ENCODE data around the gene CDKAL1.
A peak's percentile ranks its signal among the peaks of the same experiment; 100 is the strongest.
"Not testable (repeated sequence)": the region's sequence is repeated elsewhere in the genome, so short reads cannot be mapped to it uniquely, and the experiment has no call there.

The CDKAL1 gene

GRCh38 chr6:20644667-20645370 lies 110.6 kb downstream of the CDKAL1 start:
- no peak for DNase-seq

GRCh38 chr6:20645572-20645971 lies 111.3 kb downstream of the CDKAL1 start:
- not testable (repeated sequence) for DNase-seq

- DNase-seq, result no peak
These were observed 113.3 kb downstream of the CDKAL1 start for GRCh38 chr6:20647585-20647984.

GRCh38 chr6:20649696-20650470 lies 115.6 kb downstream of the CDKAL1 start:
- not testable (repeated sequence) for DNase-seq

- peak; percentile 84 for DNase-seq
These were observed 118.2 kb downstream of the CDKAL1 start for GRCh38 chr6:20652299-20653084.

- DNase-seq, result no peak
These were observed 118.8 kb downstream of the CDKAL1 start for GRCh38 chr6:20653085-20653479.

- DNase-seq, result no peak
These were observed 121.1 kb downstream of the CDKAL1 start for GRCh38 chr6:20655317-20655716.

GRCh38 chr6:20657274-20657800 lies 123.1 kb downstream of the CDKAL1 start:
- peak; percentile 20 for DNase-seq

- DNase-seq, result no peak
These were observed 123.8 kb downstream of the CDKAL1 start for GRCh38 chr6:20658053-20658452.

GRCh38 chr6:20658516-20658915 lies 124.3 kb downstream of the CDKAL1 start:
- DNase-seq, result no peak

- no peak for DNase-seq
These were observed 126.3 kb downstream of the CDKAL1 start for GRCh38 chr6:20660534-20660933.

- no peak for DNase-seq
These were observed 127.5 kb downstream of the CDKAL1 start for GRCh38 chr6:20661721-20662120.

- DNase-seq, result no peak
These were observed 130.0 kb downstream of the CDKAL1 start for GRCh38 chr6:20664250-20664649.

GRCh38 chr6:20665290-20665689 lies 131.0 kb downstream of the CDKAL1 start:
- no peak for DNase-seq

GRCh38 chr6:20669571-20670314 lies 135.5 kb downstream of the CDKAL1 start:
- DNase-seq, result no peak

- no peak for DNase-seq
These were observed 136.5 kb downstream of the CDKAL1 start for GRCh38 chr6:20670750-20671149.

GRCh38 chr6:20672038-20672437 lies 137.8 kb downstream of the CDKAL1 start:
- no peak for DNase-seq

- DNase-seq, result no peak
These were observed 139.2 kb downstream of the CDKAL1 start for GRCh38 chr6:20673458-20673857.

GRCh38 chr6:20674664-20675063 lies 140.4 kb downstream of the CDKAL1 start:
- DNase-seq, result no peak

GRCh38 chr6:20678831-20679352 lies 144.6 kb downstream of the CDKAL1 start:
- DNase-seq, result no peak

GRCh38 chr6:20680697-20681165 lies 146.5 kb downstream of the CDKAL1 start:
- DNase-seq, result no peak

GRCh38 chr6:20681243-20681684 lies 147.0 kb downstream of the CDKAL1 start:
- DNase-seq, result no peak

All from kidney glomerular epithelial cell (primary cell).